ENCODE data around the gene MRPL24.

Gene MRPL24

DNA sequence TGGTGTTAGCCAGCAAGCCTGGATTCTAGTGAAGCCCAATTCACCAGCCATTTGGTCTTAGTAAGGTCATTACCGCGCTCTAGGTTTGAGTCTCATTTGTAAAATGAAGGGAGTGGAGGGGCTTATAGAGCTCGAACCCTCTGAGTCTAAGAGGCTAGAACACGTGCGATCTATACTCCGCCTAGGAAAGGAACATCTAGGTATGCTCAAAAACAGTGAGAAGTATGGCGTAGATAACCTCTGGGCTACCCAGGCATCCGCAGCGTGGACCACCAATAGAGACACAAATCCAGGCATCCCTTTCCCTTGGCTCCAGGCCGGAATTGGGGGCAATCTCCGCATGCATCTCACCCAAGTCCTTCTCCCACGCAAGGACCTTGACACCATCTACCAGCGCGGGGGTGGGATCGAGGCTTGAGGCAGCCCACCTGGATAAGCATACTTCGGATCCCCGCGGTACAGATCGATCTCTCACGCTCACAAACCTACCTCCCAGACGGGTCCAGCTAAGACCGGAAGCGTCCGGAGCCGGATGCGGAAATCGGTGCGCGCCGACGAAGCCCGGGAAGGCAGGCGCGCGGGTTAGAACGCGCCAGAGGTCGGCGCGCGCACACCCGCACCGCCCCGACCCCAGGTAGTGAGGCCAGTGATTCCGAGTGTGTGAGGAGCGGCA lies 12.8 kb downstream of the MRPL24 start, which contains the start of gene METTL25B (continued):
- no peak for TF ChIP-seq TSHZ2 (CRISPR knock-in tag; IDR thresholded peaks at IDR 0.05)
- no peak for TF ChIP-seq ZFP30 (CRISPR knock-in tag; IDR thresholded peaks at IDR 0.05)
- no peak for TF ChIP-seq PPARA (CRISPR knock-in tag; IDR thresholded peaks at IDR 0.05; ENCODE audit: borderline replicate concordance)
- no peak for TF ChIP-seq CSRNP3 (CRISPR knock-in tag; IDR thresholded peaks at IDR 0.05)
- no peak for TF ChIP-seq ZFP3 (CRISPR knock-in tag; IDR thresholded peaks at IDR 0.05)

- TF ChIP-seq PPARA (CRISPR knock-in tag; IDR thresholded peaks at IDR 0.05; ENCODE audit: borderline replicate concordance) = no peak
- no peak for TF ChIP-seq CSRNP3 (CRISPR knock-in tag; IDR thresholded peaks at IDR 0.05)
- no peak for TF ChIP-seq OSR1 (CRISPR knock-in tag; IDR thresholded peaks at IDR 0.05)
- no peak for TF ChIP-seq CREB5 (CRISPR knock-in tag; IDR thresholded peaks at IDR 0.05; ENCODE audit: low read depth)
- TF ChIP-seq RARB (CRISPR knock-in tag; IDR thresholded peaks at IDR 0.05) = no peak
- no peak for TF ChIP-seq SNAI2 (CRISPR knock-in tag; IDR thresholded peaks at IDR 0.05)
- TF ChIP-seq ZNF8 (CRISPR knock-in tag; IDR thresholded peaks at IDR 0.05) = no peak
- TF ChIP-seq ZNF565 (CRISPR knock-in tag; conservative IDR thresholded peaks at IDR 0.05; ENCODE audit: low read depth) = no peak
- TF ChIP-seq GLIS3 (CRISPR knock-in tag; IDR thresholded peaks at IDR 0.05) = no peak
- no peak for TF ChIP-seq ISL1 (CRISPR knock-in tag; IDR thresholded peaks at IDR 0.05)
- TF ChIP-seq TCF4 (CRISPR knock-in tag; IDR thresholded peaks at IDR 0.05; ENCODE audit: borderline replicate concordance) = no peak
- no peak for ATAC-seq
These were observed 13.4 kb downstream of the MRPL24 start for GRCh38 chr1:156727492-156727891.

DNA sequence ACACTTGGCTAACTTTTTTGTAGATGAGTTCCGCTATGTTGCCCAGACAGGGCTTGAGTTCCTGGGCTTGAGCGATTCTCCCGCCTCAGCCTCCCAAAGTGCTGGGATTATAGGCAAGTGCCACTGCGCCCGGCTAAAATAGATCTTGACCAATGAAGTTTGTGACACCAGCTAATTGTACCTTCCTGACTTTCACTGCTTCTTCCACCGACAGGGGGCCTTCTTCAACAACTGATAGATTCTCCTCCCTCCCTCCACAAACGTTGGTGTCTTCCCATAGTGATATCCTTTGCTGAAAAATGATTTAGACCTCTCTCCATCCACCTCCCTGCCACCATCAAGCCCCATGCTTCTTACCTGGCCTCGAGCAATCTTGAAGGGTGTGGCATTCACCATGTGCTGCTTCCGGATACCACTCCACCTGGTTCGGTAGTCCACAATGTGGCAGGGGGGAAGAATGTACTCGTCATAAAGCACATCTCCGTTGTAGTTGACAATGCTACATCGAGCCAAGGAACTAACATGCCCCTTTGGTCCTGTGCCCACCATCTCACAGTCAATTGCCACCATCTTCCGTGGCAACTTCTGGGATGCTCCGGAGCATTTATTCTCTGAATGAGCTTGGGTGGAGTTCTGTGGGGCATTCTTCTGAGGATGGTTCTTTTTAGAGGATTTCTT lies 14.2 kb downstream of the MRPL24 start:
- peak; percentile 47 for ATAC-seq
- TF ChIP-seq TOX (CRISPR knock-in tag; IDR thresholded peaks at IDR 0.05; ENCODE audit: borderline replicate concordance) (peak; percentile 18; the same call in 1 of the 2 replicates), TSHZ2 (CRISPR knock-in tag; IDR thresholded peaks at IDR 0.05) (no peak)

DNA sequence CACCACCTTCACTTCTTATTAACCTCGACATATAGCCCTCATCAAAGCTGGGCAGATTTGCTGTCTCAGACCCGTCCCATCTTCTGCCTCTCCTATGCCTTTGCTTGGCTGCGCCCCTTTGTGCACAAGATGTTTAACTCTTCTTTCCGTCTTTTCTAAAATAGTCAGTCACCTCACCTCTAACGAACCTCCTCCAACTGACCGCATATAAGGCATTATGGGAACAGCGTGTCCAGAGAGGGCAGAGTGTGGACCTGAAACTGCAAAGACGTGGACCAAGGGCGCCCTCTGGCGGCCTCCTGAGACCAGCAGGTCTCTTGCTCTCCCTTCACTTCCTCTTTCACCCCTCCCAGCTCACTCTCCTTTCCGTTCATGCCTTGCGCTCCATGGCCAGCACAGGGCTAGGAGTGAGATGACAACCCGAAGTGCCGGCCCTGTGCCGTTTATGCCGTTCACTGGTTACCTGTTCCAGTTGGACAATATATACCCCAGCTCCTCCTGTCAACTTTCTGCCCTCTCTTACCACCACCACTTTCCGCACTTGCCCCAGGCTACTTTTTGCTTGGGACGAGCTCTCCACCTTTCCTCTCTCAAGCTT lies 15.1 kb downstream of the MRPL24 start:
- TF ChIP-seq CSRNP3 (CRISPR knock-in tag; IDR thresholded peaks at IDR 0.05) (no peak), ZNF70 (CRISPR knock-in tag; IDR thresholded peaks at IDR 0.05) (peak; percentile 70), ZC3H10 (CRISPR knock-in tag; IDR thresholded peaks at IDR 0.05) (peak; percentile 80)
- ATAC-seq = peak; percentile 80

Measured in SK-N-SH treated with all-trans-retinoic acid at 6 μM for 48 hours (cell line).